ENCODE data around the gene HIPK2. TPM values are rescaled to one million over a fixed set of nuclear protein-coding genes. Genes with fewer than 3 reads are reported as not detected.

Gene HIPK2
- polyA plus RNA-seq, 3 donors: 1.6 to 12.1 (median 3.0) TPM

GRCh38 chr7:139725077-139725476 is 52.7 kb downstream of the HIPK2 start:
- H3K4me1 ChIP-seq (ENCODE audit: control insufficient read depth in 1 of 2, insufficient read depth in 2 of 2, low read length in 2 of 2): peaks cover 96 to 99% of the 10 kb centered on the region in 2 donors
- no peaks in the 10 kb centered on the region for H3K27me3 ChIP-seq (ENCODE audit: control insufficient read depth in 2 of 2, insufficient read depth in 2 of 2, low read length in 2 of 2)
- H3K4me2 ChIP-seq (replicated peaks; ENCODE audit: extremely low read depth, low read length, poor library complexity, severe bottlenecking): peak overlapping the region; percentile 62
- peak overlapping the region; percentile 86 to 93 for H3K27ac ChIP-seq (ENCODE audit: low read depth in 1 of 2, low read length in 2 of 2)
- Mint-ChIP-seq H3K27me3 (ENCODE audit: low read depth in 3 of 3) (peaks cover 0 to 4% (median 0%) of the 10 kb centered on the region in 3 donors), H3K9me3 (peaks cover 0 to 3% (median 0%) of the 10 kb centered on the region in 7 donors), H3K36me3 (peaks cover 15 to 24% of the 10 kb centered on the region in 2 donors), H3K27ac (peak overlapping the region; percentile 96 to 100 (median 99)), H3K4me1 (peaks cover 66% of the 10 kb centered on the region), H3K4me3 (no peak overlapping the region)
- WGBS (ENCODE audit: insufficient coverage): no CpG with 5 or more reads among the region's 6 CpGs
- H3K4me3 ChIP-seq (replicated peaks in 1 of 3; ENCODE audit: low read depth in 2 of 3, low read length in 3 of 3): peak overlapping the region in 1 of 3 experiments; percentile 54
- peaks cover 86% of the 10 kb centered on the region for H3K79me2 ChIP-seq (ENCODE audit: insufficient read depth, low read length)
- H3K9ac ChIP-seq (ENCODE audit: insufficient read depth, low read length, poor library complexity, severe bottlenecking): peak overlapping the region; percentile 72
- H4K20me1 ChIP-seq (ENCODE audit: insufficient read depth, low read length): no peaks in the 10 kb centered on the region
- no peaks in the 10 kb centered on the region for H3K36me3 ChIP-seq (replicated peaks in 1 of 2; ENCODE audit: control insufficient read depth in 1 of 2, insufficient read depth in 2 of 2, low read length in 2 of 2)
- no peak for DNase-seq
- TF ChIP-seq CTCF (IDR thresholded peaks at IDR 0.05): no peak
- intact Hi-C loops (cut with micrococcal nuclease): loop anchor here in 1 of 2 donors (5.0 kb wide), 1 partner anchor 78 kb away; no protein-coding TSS in a partner anchor
- H2AFZ ChIP-seq (ENCODE audit: insufficient read depth, low read depth, low read length, poor library complexity, severe bottlenecking): no peak overlapping the region
- no peaks in the 10 kb centered on the region for H3K9me3 ChIP-seq (replicated peaks in 1 of 2; ENCODE audit: control insufficient read depth in 1 of 2, insufficient read depth in 1 of 2, low read length in 2 of 2)

GRCh38 chr7:139722604-139723003 is 55.2 kb downstream of the HIPK2 start:
- Mint-ChIP-seq H3K27ac (peak overlapping the region in 6 of 7 donors; percentile 96 to 99 (median 99)), H3K36me3 (peaks cover 6 to 7% of the 10 kb centered on the region in 2 donors), H3K4me1 (peaks cover 46% of the 10 kb centered on the region), H3K27me3 (ENCODE audit: low read depth in 3 of 3) (peaks cover 0 to 3% (median 0%) of the 10 kb centered on the region in 3 donors), H3K9me3 (no peaks in the 10 kb centered on the region), H3K4me3 (peak overlapping the region; percentile 52 to 63)
- Histone ChIP-seq H3K27ac (ENCODE audit: low read depth in 1 of 2, low read length in 2 of 2) (peak overlapping the region; percentile 87 to 92), H3K9me3 (replicated peaks in 1 of 2; ENCODE audit: control insufficient read depth in 1 of 2, insufficient read depth in 1 of 2, low read length in 2 of 2) (no peaks in the 10 kb centered on the region), H2AFZ (ENCODE audit: insufficient read depth, low read depth, low read length, poor library complexity, severe bottlenecking) (no peak overlapping the region), H3K4me1 (ENCODE audit: control insufficient read depth in 1 of 2, insufficient read depth in 2 of 2, low read length in 2 of 2) (peaks cover 99% of the 10 kb centered on the region in 2 donors), H4K20me1 (ENCODE audit: insufficient read depth, low read length) (peaks cover 4% of the 10 kb centered on the region), H3K9ac (ENCODE audit: insufficient read depth, low read length, poor library complexity, severe bottlenecking) (peak overlapping the region; percentile 61), H3K4me3 (replicated peaks in 1 of 3; ENCODE audit: low read depth in 2 of 3, low read length in 3 of 3) (peak overlapping the region in 1 of 3 experiments; percentile 54), H3K36me3 (replicated peaks in 1 of 2; ENCODE audit: control insufficient read depth in 1 of 2, insufficient read depth in 2 of 2, low read length in 2 of 2) (no peaks in the 10 kb centered on the region), H3K79me2 (ENCODE audit: insufficient read depth, low read length) (peaks cover 82% of the 10 kb centered on the region), H3K27me3 (ENCODE audit: control insufficient read depth in 2 of 2, insufficient read depth in 2 of 2, low read length in 2 of 2) (no peaks in the 10 kb centered on the region), H3K4me2 (replicated peaks; ENCODE audit: extremely low read depth, low read length, poor library complexity, severe bottlenecking) (peak overlapping the region; percentile 39)
- intact Hi-C loops (cut with micrococcal nuclease): loop anchor here (2.0 to 5.0 kb wide), 3 partner anchors 42 to 50 kb away; no protein-coding TSS in a partner anchor
- WGBS (ENCODE audit: insufficient coverage): 0% methylated on average over 1 of the region's 4 CpGs
- TF ChIP-seq CTCF (IDR thresholded peaks at IDR 0.05): no peak
- peak in 2 of 3 donors; percentile 42 to 44 for DNase-seq

Measured in CD14-positive monocyte (primary cell).